ENCODE measurements around the gene OGA. TPM values are rescaled to one million over a fixed set of nuclear protein-coding genes. Genes with fewer than 3 reads are reported as not detected.

The OGA gene
- total RNA-seq (ENCODE audit: low replicate concordance), result 197 and 275 TPM in 2 replicates

GRCh38 chr10:101818119-101818871 is at the start of gene OGA:
TSS of gene OGA (minus strand) at chr10:101818444. CDS start at chr10:101818022, 422 bp downstream.
- Histone ChIP-seq H3K9me3 (ENCODE audit: low read depth) (no peaks in the 10 kb centered on the region), H3K27me3 (no peaks in the 10 kb centered on the region), H3K27ac (peak within 1 kb of the TSS; percentile 100), H2AFZ (replicated peaks) (peak within 1 kb of the TSS; percentile 81), H3K4me2 (peak within 1 kb of the TSS; percentile 91), H3K4me3 (peak within 1 kb of the TSS; percentile 94), H4K20me1 (ENCODE audit: low read depth) (peaks cover 47% of the 10 kb centered on the region), H3K4me1 (peaks cover 22% of the 10 kb centered on the region), H3K9ac (peak within 1 kb of the TSS; percentile 99), H3K36me3 (peaks cover 2% of the 10 kb centered on the region), H3F3A (ENCODE audit: low read depth) (peaks cover 22% of the 10 kb centered on the region), H3K79me2 (ENCODE audit: low read depth) (peaks cover 67% of the 10 kb centered on the region)
- peak within 1 kb of the TSS; percentile 90 for H3K4me3 Mint-ChIP-seq
- peaks cover 4% of the 10 kb centered on the region for H3K36me3 Mint-ChIP-seq
- peaks cover 32% of the 10 kb centered on the region for H3K4me1 Mint-ChIP-seq
- peaks cover 2% of the 10 kb centered on the region for H3K27me3 Mint-ChIP-seq (ENCODE audit: insufficient read depth, low read depth)
- peak within 1 kb of the TSS; percentile 100 for H3K27ac Mint-ChIP-seq
- no peaks in the 10 kb centered on the region for H3K9me3 Mint-ChIP-seq
- TF ChIP-seq EZH2phosphoT487 (IDR thresholded peaks at IDR 0.05) (no peak), EZH2 (IDR thresholded peaks at IDR 0.05) (no peak), CTCF (IDR thresholded peaks at IDR 0.05) (no peak)
- peak; percentile 100 for DNase-seq (ENCODE audit: low spot score)

DNA sequence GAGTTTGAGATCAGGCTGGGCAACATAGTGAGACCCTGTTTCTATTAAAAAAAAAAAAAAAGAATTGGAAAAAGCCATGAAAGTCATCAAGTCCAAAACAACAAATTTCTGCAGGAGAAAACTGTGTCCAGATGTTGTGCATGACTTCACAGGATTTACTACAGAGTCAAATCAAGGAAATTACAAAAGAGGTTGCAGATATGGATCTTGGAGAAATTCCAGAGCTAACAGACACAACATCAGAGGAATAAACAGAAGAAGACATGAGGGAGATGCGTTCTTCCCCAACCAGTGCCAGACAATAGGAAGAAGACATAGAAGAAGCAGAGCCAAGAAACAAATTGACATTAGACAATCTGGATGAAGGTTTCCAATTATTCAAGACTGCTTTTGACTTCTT is 49.7 kb upstream of the OGA start:
- no peak overlapping the region for H3K27ac ChIP-seq
- Mint-ChIP-seq H3K27ac (no peak overlapping the region), H3K36me3 (peaks cover 5% of the 10 kb centered on the region), H3K4me3 (no peak overlapping the region), H3K4me1 (no peaks in the 10 kb centered on the region), H3K27me3 (ENCODE audit: insufficient read depth, low read depth) (peaks cover 2% of the 10 kb centered on the region), H3K9me3 (peaks cover 3% of the 10 kb centered on the region)
- H2AFZ ChIP-seq (replicated peaks), result no peak overlapping the region
- TF ChIP-seq EZH2phosphoT487 (IDR thresholded peaks at IDR 0.05) (no peak), EZH2 (IDR thresholded peaks at IDR 0.05) (no peak), CTCF (IDR thresholded peaks at IDR 0.05) (no peak)
- no peaks in the 10 kb centered on the region for H3K36me3 ChIP-seq
- no peak overlapping the region for H3K4me2 ChIP-seq
- H3K4me1 ChIP-seq, result peaks cover 6% of the 10 kb centered on the region
- no peaks in the 10 kb centered on the region for H3K9me3 ChIP-seq (ENCODE audit: low read depth)
- H3K79me2 ChIP-seq (ENCODE audit: low read depth), result no peaks in the 10 kb centered on the region
- no peak overlapping the region for H3K4me3 ChIP-seq
- no peak overlapping the region for H3K9ac ChIP-seq
- no peak for DNase-seq (ENCODE audit: low spot score)
- no peaks in the 10 kb centered on the region for H4K20me1 ChIP-seq (ENCODE audit: low read depth)
- H3F3A ChIP-seq (ENCODE audit: low read depth), result peaks cover 5% of the 10 kb centered on the region
- H3K27me3 ChIP-seq, result no peaks in the 10 kb centered on the region

DNA sequence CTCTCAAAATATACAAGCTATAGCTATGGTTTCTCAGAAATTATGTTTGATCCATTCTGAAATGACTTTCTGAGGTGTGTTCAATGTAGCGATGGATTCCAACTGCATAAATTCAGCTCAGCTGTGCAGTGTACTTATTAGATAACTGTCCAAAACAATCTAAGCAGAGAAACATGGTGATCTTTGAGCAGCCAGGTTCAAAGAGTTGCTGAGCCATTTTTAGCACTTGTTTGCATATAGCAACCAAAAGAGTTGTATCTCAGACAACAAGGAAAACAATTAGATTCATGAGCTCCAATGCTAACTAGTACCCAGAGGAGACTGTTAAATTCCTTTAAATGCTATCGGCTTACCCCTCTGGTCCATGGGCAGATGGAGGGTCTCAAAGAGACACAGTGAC is 41.3 kb upstream of the OGA start:
- no peaks in the 10 kb centered on the region for H3F3A ChIP-seq (ENCODE audit: low read depth)
- DNase-seq (ENCODE audit: low spot score), result no peak
- Mint-ChIP-seq H3K4me1 (no peaks in the 10 kb centered on the region), H3K4me3 (no peak overlapping the region), H3K36me3 (peaks cover 17% of the 10 kb centered on the region), H3K9me3 (peaks cover 11% of the 10 kb centered on the region), H3K27me3 (ENCODE audit: insufficient read depth, low read depth) (peaks cover 1% of the 10 kb centered on the region), H3K27ac (no peak overlapping the region)
- H3K4me2 ChIP-seq, result no peak overlapping the region
- H3K79me2 ChIP-seq (ENCODE audit: low read depth), result no peaks in the 10 kb centered on the region
- no peak overlapping the region for H3K27ac ChIP-seq
- H3K4me1 ChIP-seq, result no peaks in the 10 kb centered on the region
- no peaks in the 10 kb centered on the region for H4K20me1 ChIP-seq (ENCODE audit: low read depth)
- peaks cover 3% of the 10 kb centered on the region for H3K36me3 ChIP-seq
- H3K9me3 ChIP-seq (ENCODE audit: low read depth), result peaks cover 9% of the 10 kb centered on the region
- no peak overlapping the region for H3K4me3 ChIP-seq
- no peak for TF ChIP-seq CTCF (IDR thresholded peaks at IDR 0.05)
- TF ChIP-seq EZH2phosphoT487 (IDR thresholded peaks at IDR 0.05), result no peak
- TF ChIP-seq EZH2 (IDR thresholded peaks at IDR 0.05), result no peak
- no peak overlapping the region for H3K9ac ChIP-seq
- no peaks in the 10 kb centered on the region for H3K27me3 ChIP-seq
- no peak overlapping the region for H2AFZ ChIP-seq (replicated peaks)

Data from neural progenitor cell (in vitro differentiated cells).